ENCODE results near the gene HRH1.

DNA sequence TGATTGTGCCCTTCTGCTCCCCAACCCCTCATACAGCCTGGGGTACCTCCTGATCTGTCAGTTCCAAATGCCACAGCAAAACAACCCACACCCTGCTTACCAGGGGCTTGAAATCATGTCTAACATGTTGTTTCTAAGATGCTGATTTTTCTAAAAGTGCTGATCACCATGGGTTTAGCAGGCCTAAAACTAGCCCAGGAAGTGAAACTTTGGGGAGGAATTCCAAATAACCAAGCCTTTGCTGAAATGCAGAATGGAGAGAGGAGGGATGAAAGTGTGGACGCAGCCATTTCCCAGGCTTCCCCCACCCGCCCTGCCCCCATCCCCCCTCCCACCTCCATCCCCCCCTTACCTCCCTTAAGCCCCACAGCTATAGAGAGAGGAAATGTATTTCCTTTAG lies 2.0 kb upstream of the HRH1 start:
- TF ChIP-seq, protein P1, sequence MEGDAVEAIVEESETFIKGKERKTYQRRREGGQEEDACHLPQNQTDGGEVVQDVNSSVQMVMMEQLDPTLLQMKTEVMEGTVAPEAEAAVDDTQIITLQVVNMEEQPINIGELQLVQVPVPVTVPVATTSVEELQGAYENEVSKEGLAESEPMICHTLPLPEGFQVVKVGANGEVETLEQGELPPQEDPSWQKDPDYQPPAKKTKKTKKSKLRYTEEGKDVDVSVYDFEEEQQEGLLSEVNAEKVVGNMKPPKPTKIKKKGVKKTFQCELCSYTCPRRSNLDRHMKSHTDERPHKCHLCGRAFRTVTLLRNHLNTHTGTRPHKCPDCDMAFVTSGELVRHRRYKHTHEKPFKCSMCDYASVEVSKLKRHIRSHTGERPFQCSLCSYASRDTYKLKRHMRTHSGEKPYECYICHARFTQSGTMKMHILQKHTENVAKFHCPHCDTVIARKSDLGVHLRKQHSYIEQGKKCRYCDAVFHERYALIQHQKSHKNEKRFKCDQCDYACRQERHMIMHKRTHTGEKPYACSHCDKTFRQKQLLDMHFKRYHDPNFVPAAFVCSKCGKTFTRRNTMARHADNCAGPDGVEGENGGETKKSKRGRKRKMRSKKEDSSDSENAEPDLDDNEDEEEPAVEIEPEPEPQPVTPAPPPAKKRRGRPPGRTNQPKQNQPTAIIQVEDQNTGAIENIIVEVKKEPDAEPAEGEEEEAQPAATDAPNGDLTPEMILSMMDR (IDR thresholded peaks at IDR 0.05; ENCODE audit: insufficient read depth, low read depth, low read length), result no peak
- TF ChIP-seq EZH2 (IDR thresholded peaks at IDR 0.05; ENCODE audit: insufficient read depth, low read length), result no peak

Measured in astrocyte (in vitro differentiated cells and primary cell).